Neutrophil (primary cell): ENCODE results near the gene DPYD.

Source experiments
- H3K27ac ChIP-seq: fragments of 200-600 bp; sonication (generic); 2 replicates; pipeline ENCODE4 v1.5.1; 2016; ENCODE audit warnings: mild to moderate bottlenecking, moderate library complexity
- H3K27me3 ChIP-seq: fragments of 200-600 bp; sonication (generic); 2 replicates; pipeline ENCODE4 v1.6.0; 2016; ENCODE audit warnings: mild to moderate bottlenecking
- H3K36me3 ChIP-seq: fragments of 200-600 bp; sonication (generic); 2 replicates; pipeline ENCODE4 v1.5.1; 2017
- H3K4me1 ChIP-seq, 2 experiments: fragments of 200-600 bp in 1 of 2; sonication (generic) in 1 of 2; 1 replicate in 1 of 2; 2 replicates in 1 of 2; pipeline versions ENCODE4 v1.5.1 to v1.6.1; 2013 to 2016; ENCODE audit warnings: low read depth in 1 of 2, low read length in 1 of 2, mild to moderate bottlenecking in 1 of 2, moderate library complexity in 1 of 2; ENCODE audit not compliant: control insufficient read depth in 1 of 2, insufficient read depth in 1 of 2
- H3K4me3 ChIP-seq, 2 experiments: fragments of 200-600 bp in 1 of 2; sonication (generic) in 1 of 2; 1 replicate in 1 of 2; 2 replicates in 1 of 2; pipeline ENCODE4 v1.5.1; 2013 to 2016; ENCODE audit warnings: low read depth in 1 of 2, low read length in 1 of 2, mild to moderate bottlenecking in 1 of 2, moderate library complexity in 1 of 2
- H3K9me3 ChIP-seq: fragments of 200-600 bp; sonication (generic); 2 replicates; pipeline ENCODE4 v1.5.1; 2016
- TF ChIP-seq, protein P1 (sequence below): fragments of 200-600 bp; sonication (generic); IDR thresholded peaks from 2 replicates; pipeline ENCODE4 v1.5.1; 2016; ENCODE audit warnings: antibody characterized with exemption

Gene DPYD

DNA sequence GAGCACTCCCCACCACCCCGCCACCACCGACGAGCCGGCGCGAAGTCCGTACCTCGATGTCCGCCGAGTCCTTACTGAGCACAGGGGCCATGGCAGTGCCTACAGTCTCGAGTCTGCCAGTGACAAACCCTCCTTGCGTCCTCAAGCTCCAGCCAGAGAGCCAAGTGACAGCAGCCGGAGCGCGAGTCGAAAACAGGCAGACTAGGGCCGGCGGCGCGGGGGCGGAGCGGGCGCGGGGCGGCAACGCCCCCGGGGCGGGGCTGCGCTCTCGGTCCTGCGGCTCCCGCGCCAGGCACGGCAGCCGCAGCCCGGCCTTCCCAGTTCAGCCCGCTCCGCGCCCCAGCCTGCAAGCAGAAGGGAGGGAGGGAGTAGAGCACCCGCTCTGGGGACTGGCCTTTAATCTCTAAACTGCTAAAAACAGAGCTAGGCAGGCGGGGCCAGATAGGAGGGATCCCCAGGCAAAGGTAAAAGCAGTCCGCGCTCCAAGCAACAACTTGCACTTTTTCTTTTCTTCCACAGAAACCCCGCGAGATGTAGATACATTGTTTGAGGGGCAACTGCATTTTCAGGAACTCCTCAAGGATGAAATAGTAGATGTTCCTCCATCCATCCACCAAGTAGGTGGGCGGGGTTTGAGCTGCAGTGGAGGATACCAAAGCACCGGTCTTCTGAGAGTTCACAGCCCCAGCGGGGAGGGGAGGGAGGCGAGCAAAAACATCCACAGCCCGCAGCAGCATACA, at the start of gene DPYD:
Gene DPYD, minus strand, starts transcription at position 203 of the 740 bp plus-strand sequence. Its CDS starts 112 bp downstream, at position 91.
- Histone ChIP-seq H3K27me3 (no peaks in the 10 kb centered on the region), H3K27ac (peak within 1 kb of the TSS; percentile 94), H3K4me3 (peak within 1 kb of the TSS; percentile 77 to 89), H3K36me3 (peaks cover 3% of the 10 kb centered on the region), H3K4me1 (peaks cover 39 to 48% of the 10 kb centered on the region in 2 experiments), H3K9me3 (no peaks in the 10 kb centered on the region)
- TF ChIP-seq, protein P1, sequence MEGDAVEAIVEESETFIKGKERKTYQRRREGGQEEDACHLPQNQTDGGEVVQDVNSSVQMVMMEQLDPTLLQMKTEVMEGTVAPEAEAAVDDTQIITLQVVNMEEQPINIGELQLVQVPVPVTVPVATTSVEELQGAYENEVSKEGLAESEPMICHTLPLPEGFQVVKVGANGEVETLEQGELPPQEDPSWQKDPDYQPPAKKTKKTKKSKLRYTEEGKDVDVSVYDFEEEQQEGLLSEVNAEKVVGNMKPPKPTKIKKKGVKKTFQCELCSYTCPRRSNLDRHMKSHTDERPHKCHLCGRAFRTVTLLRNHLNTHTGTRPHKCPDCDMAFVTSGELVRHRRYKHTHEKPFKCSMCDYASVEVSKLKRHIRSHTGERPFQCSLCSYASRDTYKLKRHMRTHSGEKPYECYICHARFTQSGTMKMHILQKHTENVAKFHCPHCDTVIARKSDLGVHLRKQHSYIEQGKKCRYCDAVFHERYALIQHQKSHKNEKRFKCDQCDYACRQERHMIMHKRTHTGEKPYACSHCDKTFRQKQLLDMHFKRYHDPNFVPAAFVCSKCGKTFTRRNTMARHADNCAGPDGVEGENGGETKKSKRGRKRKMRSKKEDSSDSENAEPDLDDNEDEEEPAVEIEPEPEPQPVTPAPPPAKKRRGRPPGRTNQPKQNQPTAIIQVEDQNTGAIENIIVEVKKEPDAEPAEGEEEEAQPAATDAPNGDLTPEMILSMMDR, result peak; percentile 8

DNA sequence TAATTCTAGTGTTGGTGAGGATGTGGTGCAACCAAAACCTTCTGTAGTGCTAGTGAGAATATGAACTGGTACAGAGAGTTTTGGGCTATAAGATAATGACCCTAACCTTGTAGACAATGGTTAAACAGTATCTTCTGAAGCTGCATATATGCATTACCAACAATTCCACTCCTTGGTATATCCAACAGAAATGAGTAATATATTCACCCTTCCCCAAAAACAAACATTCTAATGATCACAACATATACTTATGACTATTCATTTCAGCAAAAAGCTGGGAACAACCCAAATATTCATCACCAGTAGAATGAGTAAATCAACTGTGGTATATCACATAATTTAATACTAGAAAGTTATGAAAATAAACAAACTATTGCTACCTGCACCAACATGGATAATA, 39.6 kb upstream of the DPYD start:
- H3K27me3 ChIP-seq, result no peaks in the 10 kb centered on the region
- H3K27ac ChIP-seq, result no peak overlapping the region
- no peaks in the 10 kb centered on the region for H3K9me3 ChIP-seq
- no peaks in the 10 kb centered on the region for H3K4me1 ChIP-seq
- TF ChIP-seq, protein P1, result no peak
- no peak overlapping the region for H3K4me3 ChIP-seq
- H3K36me3 ChIP-seq, result no peaks in the 10 kb centered on the region

DNA sequence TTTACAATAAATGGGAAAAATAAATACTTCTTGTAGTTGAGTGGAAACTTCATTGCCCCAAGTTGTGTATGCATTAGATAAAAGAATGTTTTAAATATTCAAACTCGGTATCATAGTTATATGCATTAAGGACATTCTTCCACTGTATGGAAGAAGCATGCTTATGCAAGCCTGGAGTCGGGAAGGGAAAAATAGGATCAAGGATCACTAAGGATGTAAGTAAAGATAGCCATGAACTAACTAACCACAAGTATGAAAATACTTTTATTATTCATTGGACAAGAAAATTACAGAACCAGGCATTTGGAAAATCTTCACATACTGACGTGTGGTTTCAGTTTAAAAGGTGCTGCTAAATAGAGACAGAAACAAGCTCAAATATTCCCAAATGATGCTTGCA, 26.9 kb upstream of the DPYD start:
- no peaks in the 10 kb centered on the region for H3K4me1 ChIP-seq
- H3K4me3 ChIP-seq, result no peak overlapping the region
- TF ChIP-seq, protein P1, result no peak
- no peaks in the 10 kb centered on the region for H3K9me3 ChIP-seq
- no peak overlapping the region for H3K27ac ChIP-seq
- H3K27me3 ChIP-seq, result no peaks in the 10 kb centered on the region
- H3K36me3 ChIP-seq, result no peaks in the 10 kb centered on the region

DNA sequence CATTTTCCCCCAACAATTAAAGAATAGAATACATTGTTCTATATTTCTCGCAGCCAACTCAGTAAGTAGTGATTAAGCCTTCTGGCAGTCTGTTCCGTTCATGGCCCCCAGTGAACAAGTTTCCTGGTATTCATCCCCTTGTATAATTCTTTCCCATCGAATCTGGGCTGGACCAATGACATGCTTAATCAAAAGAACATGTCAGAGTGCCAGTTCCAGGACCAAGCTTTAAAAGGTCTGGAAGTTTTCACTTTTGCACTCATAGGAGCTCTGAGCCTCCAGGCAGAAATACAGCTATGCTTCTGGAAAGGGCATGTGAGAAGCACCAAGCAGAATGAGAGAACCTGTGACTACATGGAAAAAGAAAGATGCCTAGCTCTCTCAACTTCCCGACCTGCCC, 22.5 kb upstream of the DPYD start:
- Histone ChIP-seq H3K36me3 (no peaks in the 10 kb centered on the region), H3K4me1 (peaks cover 1 to 2% of the 10 kb centered on the region in 2 experiments), H3K9me3 (no peaks in the 10 kb centered on the region), H3K4me3 (no peak overlapping the region), H3K27ac (no peak overlapping the region), H3K27me3 (no peaks in the 10 kb centered on the region)
- TF ChIP-seq, protein P1, result no peak

DNA sequence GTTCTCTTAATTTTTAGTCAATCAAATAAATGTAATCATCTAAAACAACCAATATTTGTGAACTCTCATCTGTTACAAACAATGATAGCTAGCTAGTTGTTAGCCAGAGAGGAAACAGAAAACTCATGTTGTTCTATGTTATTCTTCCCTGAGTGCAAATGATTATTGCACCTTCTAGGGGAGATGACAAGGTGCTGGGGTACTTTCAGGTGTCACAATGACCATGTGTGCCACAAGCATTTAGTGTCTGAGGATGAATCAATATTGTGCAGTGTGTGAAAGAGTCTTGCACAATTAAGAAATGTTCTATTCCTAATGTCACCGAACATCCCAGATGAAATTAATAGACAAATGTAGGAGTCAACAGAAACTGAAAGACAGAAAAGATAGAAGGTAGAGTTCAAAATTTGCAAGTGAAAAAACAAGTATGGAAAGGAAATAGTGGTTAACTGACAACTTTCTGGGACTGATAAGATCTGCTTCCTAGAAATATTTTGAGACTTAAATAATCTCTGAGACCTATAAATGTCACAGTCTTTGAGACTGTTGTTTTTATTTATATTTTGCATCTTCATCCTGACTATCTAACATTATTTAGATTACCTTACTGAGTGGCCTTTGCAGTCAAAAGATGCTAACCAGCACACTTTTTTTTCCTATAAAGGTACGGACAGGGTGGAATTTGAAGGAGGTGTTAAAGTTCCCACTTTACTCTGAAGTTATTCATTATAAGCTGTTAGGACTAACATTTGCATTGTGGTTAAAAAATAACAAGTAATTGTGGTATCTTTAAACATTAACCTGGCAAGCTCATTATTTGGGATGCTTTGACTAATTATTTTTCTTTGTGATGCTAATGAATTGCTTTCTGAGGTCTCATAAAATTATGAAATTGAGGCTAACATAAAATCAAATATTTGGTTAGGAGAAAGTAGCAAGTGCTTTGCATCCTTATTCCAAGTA, 21.6 kb upstream of the DPYD start:
- TF ChIP-seq, protein P1, result no peak
- no peak overlapping the region for H3K4me3 ChIP-seq
- no peaks in the 10 kb centered on the region for H3K36me3 ChIP-seq

More for the DNA sequence above, 21.6 kb upstream of the DPYD start:
- Histone ChIP-seq H3K27me3 (no peaks in the 10 kb centered on the region), H3K4me1 (peaks cover 10 to 11% of the 10 kb centered on the region in 2 experiments), H3K27ac (no peak overlapping the region), H3K9me3 (no peaks in the 10 kb centered on the region)
